GM21515 (cell line): ENCODE results near the gene RAD50.
"Not testable (repeated sequence)": the region's sequence is repeated elsewhere in the genome, so short reads cannot be mapped to it uniquely, and the experiment has no call there.

Experiments
- ATAC-seq: cut with Tn5 transposase; IDR thresholded peaks from one replicate; pipeline ENCODE4 v1.9.1; 2021; ENCODE audit not compliant: unreplicated experiment

Gene RAD50

GRCh38 chr5:132691755-132692631 is 135.2 kb downstream of the RAD50 start:
- not testable (repeated sequence) for ATAC-seq

- ATAC-seq, result no peak
These were observed 135.8 kb downstream of the RAD50 start for GRCh38 chr5:132692632-132692967.
